K562 (cell line): ENCODE measurements around the gene PSMD1. TPM values are rescaled to one million over a fixed set of nuclear protein-coding genes. Genes with fewer than 3 reads are reported as not detected.

Source experiments
- C11orf30 ChIP-seq: fragments of 450-650 bp; IDR thresholded peaks from 2 replicates; pipeline ENCODE4 v1.6.1; 2016; ENCODE audit warnings: low read depth, mild to moderate bottlenecking
- DPF2 ChIP-seq: fragments of 450-650 bp; IDR thresholded peaks from 2 replicates; pipeline ENCODE4 v1.6.1; 2016
- E2F5 ChIP-seq: sonication (generic); formaldehyde crosslinking; IDR thresholded peaks from 2 replicates; pipeline ENCODE4 v1.8.0; 2022; ENCODE audit warnings: mild to moderate bottlenecking, missing genetic modification reagents
- HINFP ChIP-seq: fragments of 450-650 bp; conservative IDR thresholded peaks from 2 replicates; pipeline ENCODE4 v1.6.1; 2016; ENCODE audit warnings: missing genetic modification characterization, low read depth, mild to moderate bottlenecking, control low read depth, missing compliant biosample characterization
- ID3 ChIP-seq, 2 experiments: fragments of 250-450 bp in 1 of 2; fragments of 450-650 bp in 1 of 2; sonication (Bioruptor Pico) in 1 of 2; IDR thresholded peaks; 2 replicates each; pipeline versions ENCODE4 v1.6.1 to v1.8.0; 2016 to 2021; ENCODE audit warnings: mild to moderate bottlenecking in 2 of 2, moderate library complexity in 2 of 2, missing compliant biosample characterization in 1 of 2, missing genetic modification characterization in 1 of 2
- KLF10 ChIP-seq: fragments of 250-450 bp; sonication (Bioruptor Pico); IDR thresholded peaks from 2 replicates; pipeline ENCODE4 v1.6.1; 2021; ENCODE audit warnings: matching md5 sums
- MECOM ChIP-seq: fragments of 250-450 bp; sonication (Bioruptor Pico); IDR thresholded peaks from 2 replicates; pipeline ENCODE4 v1.8.0; 2022; ENCODE audit warnings: inconsistent platforms
- MNT ChIP-seq, 2 experiments: fragments of 450-650 bp; conservative IDR thresholded peaks; 2 replicates each; pipeline ENCODE4 v1.6.1; 2017; ENCODE audit warnings: mild to moderate bottlenecking in 2 of 2, moderate library complexity in 2 of 2
- PML ChIP-seq: IDR thresholded peaks from 2 replicates; pipeline ENCODE4 v1.6.1; 2012; ENCODE audit warnings: low read length, inconsistent platforms
- POLR2AphosphoS5 ChIP-seq: IDR thresholded peaks from 2 replicates; pipeline ENCODE4 v1.6.1; 2011; ENCODE audit warnings: mild to moderate bottlenecking, low read depth, low read length, moderate library complexity; ENCODE audit not compliant: control insufficient read depth, insufficient read depth
- SIN3B ChIP-seq: fragments of 450-650 bp; IDR thresholded peaks from 2 replicates; pipeline ENCODE4 v1.6.1; 2017; ENCODE audit warnings: low read depth, mild to moderate bottlenecking, moderate library complexity
- SNIP1 ChIP-seq: fragments of 450-650 bp; IDR thresholded peaks from 2 replicates; pipeline ENCODE4 v1.7.1; 2017; ENCODE audit warnings: low read depth, mild to moderate bottlenecking
- TBL1XR1 ChIP-seq, 2 experiments: IDR thresholded peaks; 2 replicates each; pipeline ENCODE4 v1.6.1; 2012; ENCODE audit warnings: improper control_type of control experiment in 2 of 2, low read length in 2 of 2, mild to moderate bottlenecking in 1 of 2
- TFAM ChIP-seq: fragments of 250-450 bp; sonication (Bioruptor Pico); conservative IDR thresholded peaks from 2 replicates; pipeline ENCODE4 v1.5.0; 2021; ENCODE audit warnings: mild to moderate bottlenecking, moderate library complexity
- ZEB2 ChIP-seq: fragments of 450-650 bp; IDR thresholded peaks from 2 replicates; pipeline ENCODE4 v1.6.1; 2016
- ZNF445 ChIP-seq: fragments of 250-450 bp; sonication (Bioruptor Pico); IDR thresholded peaks from 2 replicates; pipeline ENCODE4 v1.4.0; 2020; ENCODE audit warnings: low read depth, mild to moderate bottlenecking, moderate library complexity
- polyA plus RNA-seq, 8 experiments: library from polyadenylated mRNA; depleted of rRNA in 4 of 8; stranded (reverse) in 5 of 8; unstranded in 3 of 8; fragments of >200 nt; fragmentation: Nextera tagmentation in 2 of 8; fragmentation: Illumina TruSeq in 1 of 8; extraction: Ambion mirVana in 2 of 8; extraction: Trizol in 1 of 8; gene quantifications; 2 replicates each; pipeline versions ENCODE4 v1.2.1 to v1.2.3, GENCODE V29; 2011 to 2014; ENCODE audit warnings: inconsistent platforms in 1 of 8, missing spikeins in 1 of 8
- total RNA-seq, 7 experiments: library from RNA; depleted of rRNA in 6 of 7; stranded (reverse); fragments of >200 nt in 6 of 7; fragmentation: Illumina TruSeq in 2 of 7; extraction: Trizol in 2 of 7; gene quantifications; 2 replicates each; pipeline versions ENCODE4 v1.2.1 to v1.2.3, GENCODE V29; 2011 to 2021; ENCODE audit warnings: low replicate concordance in 1 of 7
- TF ChIP-seq, protein P1 (sequence below): fragments of 150-350 bp; IDR thresholded peaks from 2 replicates; pipeline ENCODE4 v1.6.1; 2014; ENCODE audit warnings: low read depth, mild to moderate bottlenecking, low read length, borderline replicate concordance
- TF ChIP-seq, protein P2 (sequence below): sonication (generic); formaldehyde crosslinking; IDR thresholded peaks from 2 replicates; pipeline ENCODE4 v1.9.0; 2022; ENCODE audit warnings: mild to moderate bottlenecking, missing genetic modification reagents

Gene PSMD1
- total and polyA plus RNA-seq, 9 of the 15 experiments (the other 6 are each of a cell fraction or from before 2014, with no cell fraction given) = 100 to 257 (median 147) TPM

DNA sequence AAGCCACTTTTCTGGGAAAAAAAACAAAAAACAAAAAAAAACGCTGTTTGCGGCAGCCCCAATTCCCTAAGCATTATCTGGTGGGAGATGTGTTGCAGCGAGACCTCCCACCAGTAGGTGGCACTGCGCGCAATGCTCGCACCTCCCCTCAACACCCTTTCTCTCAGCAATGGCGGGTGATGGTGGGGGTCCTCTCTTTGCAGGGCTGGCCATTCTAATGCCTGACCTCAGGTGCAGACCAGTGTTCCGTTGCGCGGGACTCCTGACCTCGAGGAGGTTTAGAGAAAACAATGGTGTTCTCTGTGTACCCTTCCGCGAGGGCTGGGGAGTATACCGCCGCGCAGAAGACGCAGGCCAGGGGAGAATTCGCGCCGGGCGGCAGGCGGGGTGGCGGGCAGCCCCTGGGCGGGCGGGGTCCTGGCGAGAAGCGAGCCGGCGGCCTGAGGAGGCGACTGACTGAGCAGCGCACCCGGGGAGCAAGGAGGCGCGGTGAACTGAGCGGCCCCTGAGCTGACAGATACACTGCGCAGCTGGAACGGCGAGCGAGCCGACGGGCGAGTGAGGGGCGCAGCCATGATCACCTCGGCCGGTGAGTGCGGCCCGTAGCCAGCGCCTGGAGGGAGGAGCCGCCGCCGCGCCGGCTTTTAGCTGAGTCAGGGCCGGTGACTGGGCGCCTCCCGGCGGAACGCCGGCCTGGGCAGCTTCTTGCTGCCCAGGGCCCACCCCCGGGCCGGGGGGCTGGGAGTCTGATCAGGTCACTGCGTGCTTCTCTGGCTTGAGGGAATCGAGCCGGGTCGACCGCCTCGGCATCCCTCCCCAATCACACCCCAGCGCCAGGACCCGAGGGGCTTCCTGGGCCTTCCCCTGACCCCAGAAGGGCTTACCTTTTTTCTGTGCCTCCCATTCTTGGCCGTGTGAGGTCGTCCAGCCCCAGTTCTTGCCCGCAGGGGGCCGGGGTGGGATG is at the start of gene PSMD1 (continued):
- TF ChIP-seq, protein P1, sequence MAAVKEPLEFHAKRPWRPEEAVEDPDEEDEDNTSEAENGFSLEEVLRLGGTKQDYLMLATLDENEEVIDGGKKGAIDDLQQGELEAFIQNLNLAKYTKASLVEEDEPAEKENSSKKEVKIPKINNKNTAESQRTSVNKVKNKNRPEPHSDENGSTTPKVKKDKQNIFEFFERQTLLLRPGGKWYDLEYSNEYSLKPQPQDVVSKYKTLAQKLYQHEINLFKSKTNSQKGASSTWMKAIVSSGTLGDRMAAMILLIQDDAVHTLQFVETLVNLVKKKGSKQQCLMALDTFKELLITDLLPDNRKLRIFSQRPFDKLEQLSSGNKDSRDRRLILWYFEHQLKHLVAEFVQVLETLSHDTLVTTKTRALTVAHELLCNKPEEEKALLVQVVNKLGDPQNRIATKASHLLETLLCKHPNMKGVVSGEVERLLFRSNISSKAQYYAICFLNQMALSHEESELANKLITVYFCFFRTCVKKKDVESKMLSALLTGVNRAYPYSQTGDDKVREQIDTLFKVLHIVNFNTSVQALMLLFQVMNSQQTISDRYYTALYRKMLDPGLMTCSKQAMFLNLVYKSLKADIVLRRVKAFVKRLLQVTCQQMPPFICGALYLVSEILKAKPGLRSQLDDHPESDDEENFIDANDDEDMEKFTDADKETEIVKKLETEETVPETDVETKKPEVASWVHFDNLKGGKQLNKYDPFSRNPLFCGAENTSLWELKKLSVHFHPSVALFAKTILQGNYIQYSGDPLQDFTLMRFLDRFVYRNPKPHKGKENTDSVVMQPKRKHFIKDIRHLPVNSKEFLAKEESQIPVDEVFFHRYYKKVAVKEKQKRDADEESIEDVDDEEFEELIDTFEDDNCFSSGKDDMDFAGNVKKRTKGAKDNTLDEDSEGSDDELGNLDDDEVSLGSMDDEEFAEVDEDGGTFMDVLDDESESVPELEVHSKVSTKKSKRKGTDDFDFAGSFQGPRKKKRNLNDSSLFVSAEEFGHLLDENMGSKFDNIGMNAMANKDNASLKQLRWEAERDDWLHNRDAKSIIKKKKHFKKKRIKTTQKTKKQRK = no peak
- no peak for TF ChIP-seq POLR2AphosphoS5
- no peak for TF ChIP-seq KLF10 (CRISPR knock-in tag)
- no peak for TF ChIP-seq E2F5 (CRISPR knock-in tag)
- TF ChIP-seq C11orf30 = peak; percentile 96
- TF ChIP-seq ZNF445 = no peak
- peak; percentile 58; the same call in 1 of the 2 replicates for TF ChIP-seq SIN3B
- no peak for TF ChIP-seq HINFP (tag)
- no peak for TF ChIP-seq TFAM
- TF ChIP-seq TBL1XR1 (IDR thresholded peaks at IDR 0.05; ENCODE audit: low read length in 2 of 2) = 0 out of 4 replicates have a peak, but pooled peaks of 1 of the 2 experiments have one; percentile 35
- TF ChIP-seq, protein P2, sequence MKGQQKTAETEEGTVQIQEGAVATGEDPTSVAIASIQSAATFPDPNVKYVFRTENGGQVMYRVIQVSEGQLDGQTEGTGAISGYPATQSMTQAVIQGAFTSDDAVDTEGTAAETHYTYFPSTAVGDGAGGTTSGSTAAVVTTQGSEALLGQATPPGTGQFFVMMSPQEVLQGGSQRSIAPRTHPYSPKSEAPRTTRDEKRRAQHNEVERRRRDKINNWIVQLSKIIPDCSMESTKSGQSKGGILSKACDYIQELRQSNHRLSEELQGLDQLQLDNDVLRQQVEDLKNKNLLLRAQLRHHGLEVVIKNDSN (CRISPR knock-in tag) = no peak
- no peak; the same call in 1 of the 2 replicates for TF ChIP-seq DPF2
- TF ChIP-seq ZEB2 = no peak
- TF ChIP-seq MNT (conservative IDR thresholded peaks at IDR 0.05) = peak; percentile 53 to 71
- TF ChIP-seq SNIP1 = peak; percentile 82
- TF ChIP-seq MECOM = no peak
- no peak for TF ChIP-seq ID3 (CRISPR knock-in tag; IDR thresholded peaks at IDR 0.05)
- no peak for TF ChIP-seq ID3 (tag; IDR thresholded peaks at IDR 0.05)
- no peak for TF ChIP-seq PML
